IPS-15b (cell line): ENCODE results near the gene NAA20.
"Not testable (repeated sequence)": the region's sequence is repeated elsewhere in the genome, so short reads cannot be mapped to it uniquely, and the experiment has no call there.

Experiments
- H3K27me3 ChIP-seq: one replicate; pipeline ENCODE4 v1.6.1; 2013; ENCODE audit warnings: low read length; ENCODE audit not compliant: control insufficient read depth, insufficient read depth
- H3K36me3 ChIP-seq: one replicate; pipeline ENCODE4 v1.6.1; 2013; ENCODE audit warnings: low read length; ENCODE audit not compliant: control insufficient read depth, insufficient read depth
- H3K4me1 ChIP-seq: one replicate; pipeline ENCODE4 v1.6.1; 2013; ENCODE audit warnings: mild to moderate bottlenecking, low read length; ENCODE audit not compliant: control insufficient read depth, insufficient read depth
- H3K4me3 ChIP-seq: one replicate; pipeline ENCODE4 v1.5.1; 2013; ENCODE audit warnings: low read depth, low read length
- H3K9ac ChIP-seq: one replicate; pipeline ENCODE4 v1.6.1; 2013; ENCODE audit warnings: low read depth, mild to moderate bottlenecking, low read length
- H3K9me3 ChIP-seq: one replicate; pipeline ENCODE4 v1.6.1; 2013; ENCODE audit warnings: mild to moderate bottlenecking, low read length; ENCODE audit not compliant: control insufficient read depth, insufficient read depth

The NAA20 gene

GRCh38 chr20:19992996-19993908 lies 23.9 kb upstream of the NAA20 start:
- H3K9ac ChIP-seq: no peak overlapping the region
- H3K4me3 ChIP-seq: no peak overlapping the region
- H3K36me3 ChIP-seq: no peaks in the 10 kb centered on the region
- no peaks in the 10 kb centered on the region for H3K9me3 ChIP-seq
- peaks cover 17% of the 10 kb centered on the region for H3K4me1 ChIP-seq
- no peaks in the 10 kb centered on the region for H3K27me3 ChIP-seq

GRCh38 chr20:19993958-19994669 lies 23.0 kb upstream of the NAA20 start:
- Histone ChIP-seq H3K36me3 (no peaks in the 10 kb centered on the region), H3K4me3 (no peak overlapping the region), H3K4me1 (peaks cover 17% of the 10 kb centered on the region), H3K27me3 (no peaks in the 10 kb centered on the region), H3K9me3 (no peaks in the 10 kb centered on the region), H3K9ac (no peak overlapping the region)

GRCh38 chr20:19995220-19995863 lies 21.8 kb upstream of the NAA20 start:
- peaks cover 17% of the 10 kb centered on the region for H3K4me1 ChIP-seq
- H3K4me3 ChIP-seq: no peak overlapping the region
- H3K27me3 ChIP-seq: no peaks in the 10 kb centered on the region
- no peaks in the 10 kb centered on the region for H3K36me3 ChIP-seq
- H3K9ac ChIP-seq: no peak overlapping the region
- no peaks in the 10 kb centered on the region for H3K9me3 ChIP-seq

GRCh38 chr20:19996222-19996621 lies 20.9 kb upstream of the NAA20 start:
- no peaks in the 10 kb centered on the region for H3K36me3 ChIP-seq
- no peaks in the 10 kb centered on the region for H3K9me3 ChIP-seq
- no peak overlapping the region for H3K4me3 ChIP-seq
- peaks cover 15% of the 10 kb centered on the region for H3K4me1 ChIP-seq
- H3K27me3 ChIP-seq: no peaks in the 10 kb centered on the region
- H3K9ac ChIP-seq: no peak overlapping the region

- Histone ChIP-seq H3K9ac (no peak overlapping the region), H3K36me3 (no peaks in the 10 kb centered on the region), H3K4me1 (peaks cover 13% of the 10 kb centered on the region), H3K9me3 (no peaks in the 10 kb centered on the region), H3K4me3 (no peak overlapping the region), H3K27me3 (no peaks in the 10 kb centered on the region)
Observed at GRCh38 chr20:19996917-19997316, 20.2 kb upstream of the NAA20 start.

GRCh38 chr20:19998990-19999705 lies 18.0 kb upstream of the NAA20 start:
- H3K36me3 ChIP-seq: no peaks in the 10 kb centered on the region
- H3K4me1 ChIP-seq: peaks cover 6% of the 10 kb centered on the region
- H3K9ac ChIP-seq: no peak overlapping the region
- no peaks in the 10 kb centered on the region for H3K27me3 ChIP-seq
- no peak overlapping the region for H3K4me3 ChIP-seq
- H3K9me3 ChIP-seq: no peaks in the 10 kb centered on the region

- Histone ChIP-seq H3K36me3 (no peaks in the 10 kb centered on the region), H3K4me1 (peaks cover 6% of the 10 kb centered on the region), H3K27me3 (no peaks in the 10 kb centered on the region), H3K4me3 (no peak overlapping the region), H3K9me3 (no peaks in the 10 kb centered on the region), H3K9ac (no peak overlapping the region)
Observed at GRCh38 chr20:20000211-20000968, 16.8 kb upstream of the NAA20 start.

GRCh38 chr20:20002101-20002998 lies 14.8 kb upstream of the NAA20 start:
- Histone ChIP-seq H3K36me3 (no peaks in the 10 kb centered on the region), H3K27me3 (no peaks in the 10 kb centered on the region), H3K4me3 (no peak overlapping the region), H3K9me3 (no peaks in the 10 kb centered on the region), H3K9ac (no peak overlapping the region), H3K4me1 (peaks cover 6% of the 10 kb centered on the region)

GRCh38 chr20:20003031-20003954 lies 13.9 kb upstream of the NAA20 start:
- H3K9me3 ChIP-seq: no peaks in the 10 kb centered on the region
- H3K9ac ChIP-seq: no peak overlapping the region
- peaks cover 6% of the 10 kb centered on the region for H3K4me1 ChIP-seq
- no peak overlapping the region for H3K4me3 ChIP-seq
- no peaks in the 10 kb centered on the region for H3K27me3 ChIP-seq
- H3K36me3 ChIP-seq: no peaks in the 10 kb centered on the region

- H3K9ac ChIP-seq, H3K4me3 ChIP-seq, H3K9me3 ChIP-seq, H3K27me3 ChIP-seq, H3K36me3 ChIP-seq, H3K4me1 ChIP-seq: not testable (repeated sequence)
Observed at GRCh38 chr20:20003955-20004322, 13.2 kb upstream of the NAA20 start.
